ENCODE measurements around the gene BPNT1.
"Not testable (repeated sequence)": the region's sequence is repeated elsewhere in the genome, so short reads cannot be mapped to it uniquely, and the experiment has no call there.

The BPNT1 gene

GRCh38 chr1:220077887-220078286 is 11.7 kb downstream of the BPNT1 start:
- no peak for DNase-seq

- no peak for DNase-seq
Measured at GRCh38 chr1:220076861-220077762, 12.5 kb downstream of the BPNT1 start.

- DNase-seq = no peak
Measured at GRCh38 chr1:220067269-220068204, 22.1 kb downstream of the BPNT1 start.

- DNase-seq = no peak
Measured at GRCh38 chr1:220062629-220063028, 27.0 kb downstream of the BPNT1 start.

GRCh38 chr1:220060876-220061275 is 28.7 kb downstream of the BPNT1 start:
- DNase-seq = no peak

- DNase-seq = no peak
Measured at GRCh38 chr1:220056374-220056773, 33.2 kb downstream of the BPNT1 start.

- peak; percentile 90 for DNase-seq
Measured at GRCh38 chr1:220046052-220046930, 43.3 kb downstream of the BPNT1 start, which contains the start of gene EPRS1. TSS of gene EPRS1 (minus strand) at chr1:220046505. CDS start at chr1:220046388, 117 bp downstream.

GRCh38 chr1:220045356-220046051 is 44.1 kb downstream of the BPNT1 start:
- no peak for DNase-seq

GRCh38 chr1:220044678-220045355 is 44.8 kb downstream of the BPNT1 start:
- DNase-seq = no peak

GRCh38 chr1:220043646-220044045 is 45.9 kb downstream of the BPNT1 start:
- DNase-seq = no peak

GRCh38 chr1:220040028-220040596 is 49.5 kb downstream of the BPNT1 start:
- DNase-seq = no peak

GRCh38 chr1:220038640-220039039 is 50.9 kb downstream of the BPNT1 start:
- DNase-seq = no peak

- DNase-seq = not testable (repeated sequence)
Measured at GRCh38 chr1:220037810-220038209, 51.8 kb downstream of the BPNT1 start.

GRCh38 chr1:220032911-220033310 is 56.7 kb downstream of the BPNT1 start:
- no peak for DNase-seq

- DNase-seq = no peak
Measured at GRCh38 chr1:220031287-220031686, 58.3 kb downstream of the BPNT1 start.

- DNase-seq = no peak
Measured at GRCh38 chr1:220028346-220028895, 61.2 kb downstream of the BPNT1 start.

GRCh38 chr1:220019071-220019470 is 70.5 kb downstream of the BPNT1 start:
- no peak for DNase-seq

- no peak for DNase-seq
Measured at GRCh38 chr1:220013497-220013896, 76.1 kb downstream of the BPNT1 start.

- no peak for DNase-seq
Measured at GRCh38 chr1:220012259-220012658, 77.3 kb downstream of the BPNT1 start.

- DNase-seq = no peak
Measured at GRCh38 chr1:220011620-220012019, 78.0 kb downstream of the BPNT1 start.

Data from effector CD4-positive, alpha-beta T cell (primary cell).